ENCODE measurements around the gene RFX3.

RFX3 gene

DNA sequence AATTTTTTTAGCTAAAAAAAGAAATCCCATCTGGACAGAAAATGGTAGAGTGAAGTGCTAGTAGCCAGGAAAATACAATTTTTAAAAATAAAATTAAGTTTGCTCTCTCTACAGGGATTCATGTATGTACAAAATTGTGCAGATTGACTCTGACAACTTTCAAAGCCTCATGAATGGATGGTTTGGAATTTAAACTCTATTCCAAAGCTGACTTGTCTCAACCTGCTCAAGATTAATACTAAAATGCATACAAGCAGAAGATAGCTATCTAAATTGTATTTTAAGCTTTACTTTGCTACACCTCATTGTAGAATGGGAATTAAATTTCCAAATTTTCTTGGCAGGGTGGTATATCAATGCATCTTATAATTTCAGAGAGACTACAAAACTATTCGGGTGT is 257.6 kb downstream of the RFX3 start:
- no peak for DNase-seq

DNA sequence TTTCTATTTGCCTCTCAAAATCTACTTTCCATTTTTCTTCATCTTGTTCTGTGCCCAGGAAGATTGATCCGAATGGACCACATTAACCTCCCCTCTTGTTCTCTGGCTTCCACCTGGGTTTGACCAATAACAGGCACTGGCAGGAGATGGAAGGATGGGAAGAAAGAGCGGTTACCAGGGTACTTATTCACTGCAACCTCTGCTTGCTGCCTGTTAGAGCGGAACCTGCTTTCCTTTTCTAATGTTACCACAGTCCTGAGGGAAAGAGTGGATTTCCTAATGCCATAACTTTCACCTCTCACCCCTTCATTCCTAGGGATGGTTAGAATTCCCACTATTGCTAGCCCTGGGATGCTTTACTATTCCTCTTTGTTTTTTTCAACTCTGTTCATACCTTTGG is 262.1 kb downstream of the RFX3 start:
- DNase-seq: no peak

DNA sequence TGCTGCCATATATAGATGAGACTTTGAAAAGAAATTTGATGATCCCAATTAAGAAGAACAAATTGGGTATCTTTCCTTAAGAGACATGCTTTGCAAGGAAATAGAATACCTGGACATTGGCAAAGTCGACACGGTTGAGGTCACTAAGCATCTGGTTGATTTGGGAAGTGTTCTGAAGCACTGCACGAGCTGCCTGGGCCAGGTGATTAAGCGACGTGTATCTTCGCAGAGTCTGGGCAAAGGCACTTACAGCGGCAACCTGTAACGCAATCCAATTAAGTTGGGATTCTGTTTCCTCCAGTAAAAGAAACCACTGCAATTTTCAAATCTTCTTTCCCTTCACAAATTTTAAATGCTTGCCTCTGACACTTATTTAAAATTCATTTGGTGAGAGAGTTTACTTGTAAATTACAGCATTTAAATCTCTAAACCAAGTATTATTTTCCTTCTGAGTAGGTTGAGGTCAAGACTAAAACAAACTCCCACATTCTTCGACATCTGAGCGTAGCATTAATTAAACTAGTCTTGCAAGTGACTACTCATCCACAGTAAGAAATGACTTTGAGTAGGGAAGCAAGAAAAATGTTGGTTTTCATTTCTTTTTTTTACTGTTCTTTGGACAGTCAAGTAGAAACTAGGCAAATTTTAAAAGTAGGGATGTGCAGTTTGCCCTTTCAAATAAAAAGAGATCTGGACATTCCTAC is 262.8 kb downstream of the RFX3 start:
- no peak for DNase-seq

DNA sequence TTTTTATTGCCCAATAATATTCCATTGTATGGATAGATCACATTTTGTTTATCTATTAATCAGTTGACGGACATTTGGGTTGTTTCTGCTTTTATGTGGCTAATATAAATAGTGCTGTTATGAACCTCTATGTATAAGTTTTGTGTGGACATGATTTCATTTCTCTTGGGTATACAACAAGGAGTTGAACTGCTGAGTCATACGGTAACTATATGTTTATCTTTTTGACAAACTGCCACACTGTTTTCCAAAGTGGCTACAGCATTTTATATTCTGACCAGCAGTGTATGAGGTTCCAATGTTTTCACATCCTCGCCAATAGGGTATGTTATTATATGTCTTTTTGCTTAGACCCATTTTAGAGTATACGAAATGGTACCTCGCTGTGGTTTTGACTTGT is 264.3 kb downstream of the RFX3 start:
- no peak for DNase-seq

DNA sequence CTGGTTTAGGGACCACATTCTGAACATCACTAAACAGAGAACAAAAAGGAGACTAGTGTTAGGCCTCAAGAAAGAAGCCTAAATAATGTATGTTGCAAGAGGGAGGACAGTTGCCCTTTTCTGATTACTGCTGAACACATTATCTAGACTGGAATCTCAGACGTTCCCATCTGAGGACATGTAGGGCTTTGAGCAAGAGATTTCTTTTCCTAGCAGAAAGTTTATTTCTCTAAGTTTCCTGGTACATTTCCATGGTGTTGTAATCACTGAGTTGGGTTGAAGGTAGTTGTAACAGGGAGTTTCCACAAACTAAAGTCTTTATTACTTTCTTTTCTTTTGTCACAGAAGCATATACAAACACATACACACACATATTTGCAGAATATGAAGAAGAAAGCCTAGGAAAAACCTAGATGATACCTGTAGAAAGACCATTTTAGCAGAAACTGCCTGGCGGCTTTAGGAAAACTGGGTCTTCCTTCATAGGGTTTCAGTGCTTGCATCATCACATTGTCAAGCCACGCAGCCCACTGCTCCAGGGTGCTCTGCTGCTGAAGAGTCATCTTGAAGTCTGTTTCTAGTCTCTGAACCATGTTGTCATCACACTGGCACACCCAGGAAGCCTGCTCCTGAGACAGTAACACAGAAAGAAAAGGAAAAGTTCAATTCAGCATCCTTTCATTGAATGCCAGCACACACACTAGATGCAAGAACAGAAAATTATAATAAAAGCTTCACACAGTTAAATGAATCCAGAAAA is 269.1 kb downstream of the RFX3 start:
- no peak for DNase-seq

DNA sequence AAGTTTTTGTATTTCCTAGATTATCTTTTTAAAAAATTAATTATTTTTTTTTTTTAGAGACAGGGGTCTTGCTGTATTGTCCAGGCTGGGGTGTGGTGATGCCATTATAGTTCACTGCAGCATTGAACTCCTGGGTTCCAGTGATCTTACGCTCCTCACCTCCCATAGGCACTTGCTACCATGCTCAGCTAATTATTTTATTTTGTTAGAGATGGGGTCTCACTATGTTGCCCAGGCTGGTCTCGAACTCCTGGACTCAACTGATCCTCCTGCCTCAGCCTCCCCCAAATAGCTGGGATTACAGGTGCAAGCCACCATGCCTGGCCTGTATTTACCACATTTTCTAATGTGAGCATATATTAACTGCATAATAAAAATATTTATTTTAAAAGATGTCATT is 274.5 kb downstream of the RFX3 start:
- no peak for DNase-seq

DNA sequence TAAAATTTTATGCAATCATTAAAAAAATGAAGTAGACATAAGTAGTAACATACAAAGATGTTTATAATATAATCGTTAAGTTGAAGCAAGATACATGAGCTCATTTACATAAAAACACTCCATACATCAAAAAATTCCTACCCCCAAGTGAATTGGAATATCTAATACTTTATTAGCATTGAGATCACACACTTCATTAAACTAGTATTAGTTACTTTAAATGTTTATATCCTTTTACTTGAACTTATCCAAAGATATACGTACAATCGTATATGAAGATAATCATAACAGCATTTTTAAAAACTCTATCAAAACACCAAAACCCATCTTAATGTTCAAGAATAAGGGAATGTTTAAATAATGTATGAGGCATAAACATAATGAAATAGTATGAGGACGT is 275.1 kb downstream of the RFX3 start:
- DNase-seq: no peak

DNA sequence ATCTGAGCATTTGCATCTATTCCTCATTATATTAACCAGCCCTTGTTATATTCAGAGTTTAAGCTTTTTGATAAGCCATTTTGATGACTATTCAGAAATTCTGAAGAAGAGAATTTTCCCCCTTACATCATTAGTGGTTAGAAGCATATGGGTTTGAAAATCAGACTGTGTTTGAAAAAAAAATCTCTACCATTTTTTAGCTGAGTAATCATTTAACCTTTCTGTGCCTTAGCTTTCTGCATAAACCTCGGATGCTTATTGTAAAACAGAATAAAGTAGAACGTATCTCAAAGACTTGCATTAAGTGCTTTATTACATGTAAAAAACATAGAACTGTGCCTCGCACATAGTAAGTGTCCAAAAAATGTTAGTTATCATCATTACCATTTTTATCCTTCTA is 278.6 kb downstream of the RFX3 start:
- DNase-seq: no peak

DNA sequence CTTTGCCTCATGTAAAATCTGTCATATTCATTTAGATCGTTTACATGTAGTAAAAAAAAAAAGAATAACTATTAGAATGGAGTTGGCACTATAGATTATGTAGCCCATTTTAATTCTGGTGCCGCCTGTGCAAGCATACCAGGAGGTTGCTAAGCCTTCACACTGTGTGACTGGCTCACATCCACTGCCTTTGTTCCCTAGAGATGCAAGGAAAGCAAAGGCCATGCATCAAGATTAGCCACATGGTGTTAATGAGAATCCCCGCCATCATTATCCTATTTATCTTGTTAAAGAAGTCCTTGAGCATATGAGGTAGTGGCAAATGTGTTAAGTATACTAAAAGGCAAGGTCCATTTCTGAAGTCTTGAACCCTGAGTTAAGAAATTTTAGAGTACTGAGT is 279.6 kb downstream of the RFX3 start:
- DNase-seq: no peak

DNA sequence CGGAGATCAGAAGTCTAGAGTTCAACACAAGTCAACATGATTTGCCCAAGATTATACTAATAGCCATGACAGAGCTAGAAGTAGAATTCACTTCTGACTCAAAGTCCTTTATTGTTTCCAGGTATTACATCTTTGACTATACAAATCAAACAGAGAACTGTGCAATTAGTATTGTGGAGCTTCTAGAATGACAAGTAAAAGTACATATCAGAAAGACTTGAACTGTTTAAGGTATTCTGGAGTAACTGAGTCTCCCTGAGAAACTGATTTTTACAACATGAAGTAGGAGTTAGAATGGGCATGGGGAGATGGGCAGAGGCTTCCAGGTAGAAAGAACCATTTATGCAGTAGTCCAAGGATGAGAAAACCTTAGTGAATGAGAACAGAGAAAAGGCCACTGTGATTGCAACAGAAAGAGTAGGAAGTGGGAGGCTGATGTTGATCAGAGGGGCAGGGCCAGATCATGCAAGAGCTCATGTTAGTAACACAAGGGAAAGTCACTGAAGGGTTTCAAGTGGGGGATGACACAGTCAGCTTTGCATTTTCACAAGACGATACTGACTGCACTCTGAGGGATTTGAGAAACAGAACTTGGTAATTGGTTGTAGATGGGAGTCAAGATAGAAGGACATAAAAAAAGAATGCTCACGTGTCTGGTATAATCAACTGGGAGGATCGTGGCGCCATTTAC is 280.7 kb downstream of the RFX3 start:
- DNase-seq: no peak

DNA sequence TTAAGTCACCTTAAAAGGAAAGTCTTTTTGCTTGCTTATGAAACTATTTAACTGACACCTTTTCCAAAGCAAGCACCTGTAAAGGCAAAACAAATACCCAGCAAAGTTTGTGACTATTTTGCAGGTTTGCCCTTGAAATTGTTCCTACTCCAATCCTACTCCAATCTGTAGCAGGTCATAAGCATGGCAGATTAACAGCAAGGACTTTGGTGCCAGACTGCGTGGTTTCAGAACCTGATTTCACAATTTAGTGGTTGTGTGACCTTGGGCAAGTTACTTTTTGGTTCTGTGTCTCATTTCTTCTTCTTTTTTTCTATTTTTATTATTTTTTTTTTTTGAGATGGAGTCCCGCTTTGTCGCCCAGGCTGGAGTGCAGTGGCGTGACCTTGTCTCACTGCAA is 282.1 kb downstream of the RFX3 start:
- DNase-seq: no peak

DNA sequence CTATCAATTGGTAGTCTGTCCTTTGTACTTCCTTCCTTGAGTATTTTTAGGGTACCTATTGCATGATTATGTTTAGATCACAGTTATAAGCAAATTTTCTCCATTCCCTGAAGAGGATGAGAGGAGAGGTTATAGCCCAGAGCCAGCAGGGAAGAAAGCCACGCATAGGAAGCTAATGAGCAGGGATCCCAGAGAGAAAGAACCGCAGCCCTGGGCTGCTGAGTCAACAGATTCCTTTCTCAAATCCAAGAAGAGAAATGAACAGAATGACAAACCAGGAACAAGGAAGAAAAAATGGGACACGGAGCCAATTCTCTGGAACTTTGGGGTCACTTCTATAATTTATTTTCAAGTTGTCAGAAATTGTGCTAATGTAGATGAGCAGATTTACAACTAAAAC is 284.5 kb downstream of the RFX3 start:
- DNase-seq: no peak

DNA sequence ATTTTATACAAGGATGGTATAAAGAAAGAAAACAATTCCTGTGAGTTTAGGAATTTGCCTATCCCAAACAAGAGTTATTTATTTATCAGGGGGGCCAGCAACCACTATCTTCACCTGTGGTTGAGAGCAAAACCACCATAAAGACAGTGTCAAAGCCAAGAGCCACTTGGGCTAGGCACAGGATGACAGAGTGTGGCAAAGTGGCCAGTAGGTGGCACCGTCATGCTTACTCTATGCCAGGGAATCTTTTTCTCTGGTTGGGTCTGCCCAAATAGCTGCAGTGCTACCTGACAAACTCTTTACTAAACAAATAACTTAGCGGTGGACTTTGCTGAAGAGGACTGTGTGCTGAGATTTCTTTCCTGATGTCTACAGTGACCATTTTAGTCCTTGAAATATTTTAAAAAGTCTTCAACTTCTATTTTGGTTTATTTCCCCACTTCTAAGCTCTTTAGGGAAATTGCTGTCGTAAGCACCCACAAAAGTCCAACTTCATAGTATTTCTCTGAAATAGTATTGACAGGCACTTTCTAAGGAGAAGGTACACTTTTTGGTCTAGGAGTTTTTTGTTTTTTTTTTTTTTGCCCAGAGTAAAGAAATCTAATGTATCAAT is 285.0 kb downstream of the RFX3 start:
- DNase-seq: peak; percentile 62

DNA sequence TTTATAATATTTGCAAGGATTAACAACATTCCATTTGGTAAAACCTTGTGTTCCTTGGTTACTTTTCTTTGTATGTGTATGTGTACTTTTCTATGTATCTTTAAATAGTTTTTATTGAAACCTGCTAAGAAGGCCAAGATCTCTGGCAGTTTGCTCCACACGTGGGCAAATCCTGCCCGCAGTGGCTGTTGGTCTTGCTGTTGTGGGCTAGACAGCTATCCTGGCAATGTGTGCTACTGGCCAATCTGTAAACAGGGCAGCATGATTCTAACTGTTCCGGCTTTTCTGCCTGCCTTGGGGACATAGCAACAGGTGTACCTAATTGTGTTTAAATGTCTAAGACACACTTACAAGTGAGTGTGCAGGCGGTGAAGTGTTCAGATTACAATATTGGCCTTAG is 286.6 kb downstream of the RFX3 start:
- no peak for DNase-seq

DNA sequence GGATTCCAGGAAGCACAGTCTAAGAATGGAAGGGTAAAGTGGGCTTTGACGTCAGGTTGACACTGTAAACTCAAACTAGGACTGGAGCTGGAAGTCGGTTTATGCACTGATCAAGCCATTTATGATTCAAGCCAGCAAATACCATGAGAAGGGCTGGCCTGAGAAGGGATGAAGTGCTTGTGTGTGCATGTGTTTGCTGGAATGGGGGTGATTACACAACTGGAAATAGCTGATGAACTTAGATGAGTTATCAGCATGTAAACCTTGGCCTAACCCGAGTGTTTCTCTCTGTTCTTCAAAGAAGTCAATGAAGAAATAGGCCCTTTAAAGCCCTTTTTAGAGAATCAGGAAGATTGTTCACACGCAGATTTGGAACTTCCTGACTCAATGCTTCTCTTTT is 287.6 kb downstream of the RFX3 start:
- DNase-seq: no peak

DNA sequence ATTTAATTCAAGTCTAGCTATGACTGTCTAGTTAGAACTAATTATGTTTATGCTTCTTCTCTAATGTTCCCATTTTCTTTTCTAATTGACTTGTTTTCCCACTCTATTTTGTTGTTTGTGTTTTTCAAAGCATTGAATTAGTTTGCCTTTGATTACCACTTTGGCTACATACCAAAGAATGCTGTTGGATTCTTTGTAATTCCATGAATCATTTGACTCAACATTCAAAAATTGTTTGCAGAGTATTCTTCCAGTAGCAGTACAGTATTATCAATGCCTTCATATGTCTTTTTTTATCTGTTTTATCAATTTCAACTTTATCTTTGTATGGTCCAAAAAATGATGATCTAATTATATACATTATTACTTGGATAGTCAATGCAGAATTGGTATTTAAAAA is 288.7 kb downstream of the RFX3 start:
- DNase-seq: no peak

DNA sequence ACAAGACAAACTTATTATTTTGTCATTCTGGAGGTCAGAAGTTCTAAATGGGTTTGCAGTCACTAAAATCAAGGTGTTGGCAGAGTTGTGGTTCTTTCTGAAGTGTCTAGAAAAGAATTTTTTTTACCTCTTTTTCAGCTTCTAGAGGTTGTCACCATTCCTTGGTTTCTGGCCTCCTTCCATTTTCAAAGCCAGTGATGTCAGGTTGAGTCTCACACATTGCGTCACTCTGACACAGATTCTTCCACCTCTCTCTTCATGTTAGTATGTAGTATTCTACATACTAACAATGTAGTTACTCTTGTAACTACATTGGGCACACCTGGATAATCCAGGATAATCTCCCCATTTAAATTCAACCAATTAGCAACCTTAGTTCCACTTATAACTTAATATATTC is 290.3 kb downstream of the RFX3 start:
- no peak for DNase-seq

DNA sequence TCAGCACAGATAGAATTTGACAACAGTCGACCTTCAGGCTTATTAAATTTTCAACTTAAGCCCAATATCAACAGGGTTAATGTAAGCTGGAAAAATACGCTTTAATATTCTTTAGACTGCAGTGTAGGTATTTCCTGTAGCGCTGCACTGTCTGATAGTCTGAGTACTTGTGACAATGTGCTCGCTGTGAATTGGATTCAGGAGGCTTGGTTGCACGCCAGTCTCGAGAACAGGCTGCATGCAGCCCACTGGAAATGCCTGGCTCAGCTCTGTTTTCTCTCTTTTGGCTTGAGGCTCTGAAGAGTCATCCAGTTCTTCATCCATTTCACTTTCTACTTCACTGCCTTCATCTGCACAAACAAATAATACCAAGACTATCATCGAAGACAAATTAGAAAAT is 300.9 kb downstream of the RFX3 start:
- no peak for DNase-seq

DNA sequence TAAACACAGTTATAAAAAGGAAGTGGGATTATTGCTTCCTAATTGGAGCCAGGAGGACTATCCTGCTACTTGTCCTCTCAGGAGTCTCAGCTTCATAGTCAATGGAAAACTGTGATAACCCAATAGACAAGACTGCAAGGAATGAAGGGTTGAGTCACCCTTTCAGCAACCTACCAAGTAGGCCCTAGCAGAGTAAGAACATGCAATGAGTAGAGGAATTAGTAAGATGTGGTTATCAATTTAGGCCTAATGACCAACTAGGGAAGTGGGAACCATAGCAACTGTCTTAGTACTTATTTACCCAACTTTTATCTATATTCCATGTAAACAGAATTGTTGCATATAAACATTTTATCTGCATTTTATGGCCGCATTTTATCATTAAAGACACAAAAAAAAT is 310.1 kb downstream of the RFX3 start:
- DNase-seq: no peak

DNA sequence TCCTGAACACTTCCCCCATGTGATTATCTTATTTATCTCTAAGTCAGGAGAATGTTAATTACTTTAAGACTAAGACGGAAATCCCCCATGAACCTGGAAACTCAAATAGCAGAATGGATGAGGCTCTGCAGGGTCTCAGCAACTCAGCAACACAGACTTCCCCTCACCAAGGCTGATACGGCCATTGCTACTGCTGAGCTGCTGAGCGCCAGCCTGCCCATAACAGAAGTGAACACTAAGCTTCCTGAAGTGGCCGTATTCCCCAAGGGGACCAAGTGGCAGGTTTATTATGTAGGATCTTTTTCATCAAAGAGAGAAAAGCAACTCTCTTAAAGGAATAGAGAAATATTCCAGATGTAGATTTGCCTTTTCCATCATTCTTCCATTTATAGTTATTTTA is 311.1 kb downstream of the RFX3 start:
- no peak for DNase-seq

DNA sequence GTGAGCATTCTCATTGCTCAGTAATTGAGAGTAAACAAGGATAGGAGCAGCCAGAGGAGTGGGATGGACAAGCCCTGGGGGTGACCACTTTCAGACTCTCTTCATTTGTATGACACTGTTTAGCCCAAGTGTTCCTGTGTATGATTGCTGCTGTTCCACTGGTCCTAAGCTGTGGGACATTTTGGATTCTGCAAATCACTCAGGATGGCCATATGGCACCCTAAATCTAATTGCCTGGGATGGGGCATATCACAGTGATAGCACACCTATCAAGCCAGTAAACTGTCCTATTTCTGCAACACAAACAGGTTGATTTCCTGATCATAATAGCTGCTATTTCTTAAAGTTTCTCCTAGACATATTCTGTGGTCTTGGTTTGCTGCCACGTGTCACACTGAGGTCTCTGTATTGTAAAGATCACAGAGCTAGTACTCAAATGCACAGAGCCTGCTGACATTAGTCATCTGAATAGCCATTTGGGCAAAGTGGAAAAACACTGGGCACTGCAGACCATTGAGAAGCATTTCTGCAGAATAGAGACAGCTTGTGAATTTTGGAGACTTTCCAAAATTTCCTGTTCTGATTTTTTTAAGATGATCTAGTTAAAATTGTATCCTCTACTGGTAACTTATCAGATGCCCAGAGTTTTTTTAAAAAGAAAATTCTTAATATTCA is 320.2 kb downstream of the RFX3 start:
- DNase-seq: peak; percentile 57

DNA sequence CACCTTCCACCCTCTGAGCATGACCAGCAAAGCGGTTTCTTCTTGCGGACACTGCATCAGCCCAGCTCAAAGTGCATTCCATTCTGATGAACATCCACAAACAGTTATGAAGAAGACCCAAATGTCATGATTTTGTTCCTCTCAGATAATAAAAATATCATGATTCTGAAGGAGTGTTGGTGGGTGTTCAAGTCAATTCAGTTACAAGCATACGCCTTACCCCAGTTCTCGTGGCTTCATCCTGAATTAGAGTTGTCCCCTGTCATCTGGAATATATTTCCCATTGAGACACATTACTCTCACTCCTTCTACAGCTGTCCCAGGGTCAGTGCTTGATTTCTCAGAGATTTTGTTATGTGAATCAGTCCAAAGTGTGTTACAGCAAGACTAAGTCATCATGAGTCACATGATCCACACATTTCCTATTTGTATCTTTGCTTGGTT is 325.4 kb downstream of the RFX3 start:
- no peak for DNase-seq

DNA sequence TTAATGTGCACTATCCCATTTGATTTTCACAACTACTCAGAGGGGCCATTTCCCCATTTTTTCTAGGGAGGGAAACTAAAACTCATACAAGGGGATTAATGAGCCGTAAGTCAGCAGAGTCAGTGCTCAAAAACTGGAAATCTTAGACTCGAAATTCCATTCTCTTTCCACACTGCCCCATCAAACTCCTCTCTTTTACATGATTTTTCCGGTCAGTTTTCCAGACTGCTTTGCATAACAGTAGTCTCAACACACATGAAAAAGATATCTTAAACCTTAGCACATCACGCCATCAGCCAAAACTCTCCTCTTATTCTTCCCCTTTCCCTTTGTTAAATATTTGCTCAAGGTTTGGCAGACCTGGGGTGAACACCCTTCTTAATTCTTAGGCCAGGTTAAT is 332.0 kb downstream of the RFX3 start:
- DNase-seq: no peak
